BJ (cell line): ENCODE results near the gene FSTL4. TPM values are rescaled to one million over a fixed set of nuclear protein-coding genes. Genes with fewer than 3 reads are reported as not detected.

Source experiments
- CTCF ChIA-PET: fragments of 350-600 bp; formaldehyde crosslinking; extraction: SDS; loops from one replicate; lab custom pipeline; 2021; ENCODE audit warnings: antibody characterized with exemption, inconsistent platforms; lab: Yijun Ruan, JAX
- POLR2A ChIA-PET: fragments of 300-600 bp; sonication (Branson Sonifier 250); formaldehyde crosslinking; extraction: SDS; loops from one replicate; lab custom pipeline; 2021; ENCODE audit warnings: antibody characterized with exemption; lab: Charles Lee
- DNase-seq: peaks from one replicate; pipeline ENCODE4 v3.0.0-alpha.2; 2011; ENCODE audit warnings: low read depth
- H3K27me3 ChIP-seq: 2 replicates; pipeline ENCODE4 v1.6.0; 2011; ENCODE audit warnings: low read length; ENCODE audit not compliant: control insufficient read depth, insufficient read depth
- H3K36me3 ChIP-seq: 2 replicates; pipeline ENCODE4 v1.5.1; 2011; ENCODE audit warnings: low read length; ENCODE audit not compliant: control insufficient read depth, insufficient read depth
- H3K4me3 ChIP-seq: 2 replicates; pipeline ENCODE4 v1.5.1; 2011; ENCODE audit warnings: low read depth, mild to moderate bottlenecking, control low read depth, low read length
- polyA plus RNA-seq: library from polyadenylated mRNA; depleted of rRNA; stranded (reverse); fragments of >200 nt; gene quantifications from 2 replicates; pipeline ENCODE4 v1.2.3, GENCODE V29; 2011
- TF ChIP-seq, protein P1 (sequence below): IDR thresholded peaks from 2 replicates; pipeline ENCODE4 v1.5.1; 2011; ENCODE audit warnings: low read depth, mild to moderate bottlenecking, control low read depth, inconsistent platforms, low read length, moderate library complexity; ENCODE audit not compliant: insufficient read depth

FSTL4 gene
- polyA plus RNA-seq, 1 experiment: not detected

DNA sequence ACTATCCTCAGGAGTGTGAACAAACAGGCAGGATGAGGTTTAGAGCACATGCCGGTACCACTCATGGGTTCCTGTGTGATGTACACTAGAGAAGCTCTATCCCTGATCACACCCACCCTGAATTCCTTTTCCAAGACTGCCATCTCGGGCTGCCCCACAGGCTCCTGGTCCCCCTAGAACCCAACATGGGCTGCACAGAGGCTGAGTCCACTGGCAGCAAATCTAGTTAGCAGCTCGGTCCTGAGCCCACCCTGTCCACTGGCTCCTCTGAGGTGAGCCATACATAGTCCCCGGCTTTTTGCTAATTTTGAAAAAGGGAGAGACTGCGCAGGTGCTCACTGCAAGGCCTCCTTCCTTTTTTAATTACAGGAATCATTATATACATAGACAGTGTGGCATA, 227.0 kb downstream of the FSTL4 start:
- no peaks in the 10 kb centered on the region for H3K36me3 ChIP-seq
- TF ChIP-seq, protein P1, sequence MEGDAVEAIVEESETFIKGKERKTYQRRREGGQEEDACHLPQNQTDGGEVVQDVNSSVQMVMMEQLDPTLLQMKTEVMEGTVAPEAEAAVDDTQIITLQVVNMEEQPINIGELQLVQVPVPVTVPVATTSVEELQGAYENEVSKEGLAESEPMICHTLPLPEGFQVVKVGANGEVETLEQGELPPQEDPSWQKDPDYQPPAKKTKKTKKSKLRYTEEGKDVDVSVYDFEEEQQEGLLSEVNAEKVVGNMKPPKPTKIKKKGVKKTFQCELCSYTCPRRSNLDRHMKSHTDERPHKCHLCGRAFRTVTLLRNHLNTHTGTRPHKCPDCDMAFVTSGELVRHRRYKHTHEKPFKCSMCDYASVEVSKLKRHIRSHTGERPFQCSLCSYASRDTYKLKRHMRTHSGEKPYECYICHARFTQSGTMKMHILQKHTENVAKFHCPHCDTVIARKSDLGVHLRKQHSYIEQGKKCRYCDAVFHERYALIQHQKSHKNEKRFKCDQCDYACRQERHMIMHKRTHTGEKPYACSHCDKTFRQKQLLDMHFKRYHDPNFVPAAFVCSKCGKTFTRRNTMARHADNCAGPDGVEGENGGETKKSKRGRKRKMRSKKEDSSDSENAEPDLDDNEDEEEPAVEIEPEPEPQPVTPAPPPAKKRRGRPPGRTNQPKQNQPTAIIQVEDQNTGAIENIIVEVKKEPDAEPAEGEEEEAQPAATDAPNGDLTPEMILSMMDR: no peak
- DNase-seq: no peak
- ChIA-PET POLR2A (no interaction called here), CTCF (no interaction called here)
- no peak overlapping the region for H3K4me3 ChIP-seq
- no peaks in the 10 kb centered on the region for H3K27me3 ChIP-seq

DNA sequence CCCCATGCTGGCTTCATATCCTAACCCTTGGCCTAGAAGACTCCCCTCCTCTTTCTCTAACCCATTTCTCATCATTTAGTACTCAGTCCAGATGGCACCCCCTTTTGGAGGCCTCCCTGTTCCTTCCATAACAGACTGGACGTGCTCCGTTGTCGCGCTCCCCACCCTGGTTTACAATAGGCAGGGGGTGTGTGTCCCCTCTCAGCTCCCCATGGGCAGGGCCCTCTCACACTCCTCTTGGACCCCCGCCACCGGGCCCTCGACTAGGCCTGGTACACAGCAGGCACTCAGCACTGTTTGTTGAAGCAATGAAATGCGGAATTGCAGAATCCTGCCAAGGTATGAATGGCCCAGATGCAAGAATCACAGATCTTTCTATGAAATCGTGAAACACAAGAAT, 227.4 kb downstream of the FSTL4 start:
- DNase-seq: no peak
- H3K27me3 ChIP-seq: no peaks in the 10 kb centered on the region
- H3K36me3 ChIP-seq: no peaks in the 10 kb centered on the region
- no peak overlapping the region for H3K4me3 ChIP-seq
- ChIA-PET CTCF (no interaction called here), POLR2A (no interaction called here)
- TF ChIP-seq, protein P1: no peak

DNA sequence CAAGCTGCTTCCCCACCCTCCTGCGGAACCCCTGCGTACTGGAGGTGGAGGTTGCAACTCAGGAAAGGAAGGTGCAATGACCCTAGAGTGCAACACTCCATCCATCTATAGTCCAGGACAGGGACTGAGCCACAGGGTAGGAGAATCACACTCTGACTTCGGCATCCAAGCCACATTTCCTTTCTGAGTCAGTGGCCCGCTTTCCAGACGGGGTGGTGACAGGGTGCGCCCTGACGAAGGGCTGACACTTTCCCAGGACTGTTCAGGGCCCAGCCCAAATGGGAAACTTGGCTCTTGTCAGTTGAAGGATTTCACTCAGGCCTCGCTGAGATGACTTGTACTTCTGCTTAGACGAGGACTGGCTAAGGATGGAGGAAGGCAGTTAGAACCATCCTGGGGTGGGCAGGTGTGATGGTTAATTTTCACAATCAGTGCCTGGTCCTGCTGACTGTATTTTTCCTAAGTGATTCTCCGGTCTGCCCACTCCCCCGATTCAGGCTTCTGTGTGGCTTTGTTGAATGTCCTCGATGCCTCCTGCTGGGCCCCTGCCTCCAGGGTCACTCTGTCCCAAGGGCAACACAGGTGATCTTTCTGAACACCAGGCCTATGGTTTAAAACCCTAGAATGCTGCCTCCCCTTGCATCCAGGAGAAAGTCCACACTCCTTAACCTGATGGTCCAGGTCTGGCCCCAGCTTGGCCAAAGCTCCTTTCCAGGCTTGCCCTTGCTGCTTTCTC, 228.1 kb downstream of the FSTL4 start:
- TF ChIP-seq, protein P1: no peak
- ChIA-PET POLR2A (no interaction called here), CTCF (no interaction called here)
- Histone ChIP-seq H3K27me3 (no peaks in the 10 kb centered on the region), H3K4me3 (no peak overlapping the region), H3K36me3 (no peaks in the 10 kb centered on the region)
- DNase-seq: no peak

DNA sequence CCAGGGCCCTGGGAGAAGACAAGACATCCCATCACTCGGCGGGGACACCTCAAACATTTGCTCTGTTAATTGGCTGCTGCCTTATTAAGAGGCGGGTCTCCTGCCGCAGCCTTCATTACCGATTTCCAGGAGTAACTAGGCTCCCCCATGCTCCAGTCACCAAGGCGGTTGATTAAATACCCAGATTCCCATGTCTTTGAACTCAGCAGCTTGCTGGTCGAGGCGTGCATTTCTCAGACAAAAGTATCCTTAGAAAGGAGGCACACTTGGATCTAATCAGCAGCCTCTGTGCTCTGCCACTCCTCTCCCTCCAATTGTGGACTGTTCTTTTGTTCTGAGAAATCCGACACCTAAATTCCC, 228.8 kb downstream of the FSTL4 start:
- ChIA-PET CTCF (no interaction called here), POLR2A (no interaction called here)
- no peak for DNase-seq
- no peaks in the 10 kb centered on the region for H3K27me3 ChIP-seq
- H3K36me3 ChIP-seq: no peaks in the 10 kb centered on the region
- no peak overlapping the region for H3K4me3 ChIP-seq
- TF ChIP-seq, protein P1: no peak

DNA sequence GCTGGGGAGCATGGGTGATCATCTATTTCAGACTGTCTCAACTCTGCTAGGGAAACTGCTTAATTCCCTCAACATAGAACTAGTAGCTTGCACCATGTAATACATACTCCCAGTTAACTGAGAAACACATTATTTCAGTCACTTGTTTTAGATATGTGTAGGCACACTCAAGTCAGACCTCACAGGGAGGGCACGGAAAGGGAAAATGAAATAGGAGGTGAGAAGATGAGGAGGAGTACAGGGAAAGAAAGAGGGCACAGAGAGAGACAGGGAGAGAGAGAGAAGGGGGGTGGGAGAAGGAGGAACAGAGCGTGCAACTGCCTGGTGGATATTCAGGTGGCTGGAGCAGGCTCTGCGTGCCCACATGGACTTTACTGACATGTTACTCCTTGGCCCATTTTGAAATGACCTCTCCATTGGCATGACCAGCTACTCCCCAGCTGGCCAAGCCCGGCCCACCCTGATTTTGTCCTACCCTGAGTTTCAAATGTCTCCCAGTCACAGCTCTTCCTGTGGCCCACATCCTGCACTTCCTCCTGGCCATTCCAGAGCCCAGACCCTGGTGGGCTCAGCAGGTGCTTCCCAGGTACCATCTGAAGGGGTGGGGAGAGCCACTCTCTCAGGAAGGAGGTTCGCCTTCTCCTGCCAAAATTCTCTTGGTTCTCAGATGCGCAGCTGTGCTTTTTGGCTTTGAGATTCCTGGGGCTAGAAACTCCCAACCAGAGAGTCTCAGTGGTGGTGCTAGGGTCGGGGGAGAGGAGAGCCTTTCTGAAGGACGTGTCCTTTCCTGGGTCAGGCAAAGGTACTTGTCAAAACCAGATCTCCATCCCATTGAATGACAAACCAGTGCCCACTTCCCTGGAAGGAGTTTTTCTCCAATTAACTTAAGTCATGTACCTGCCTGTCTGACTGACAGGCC, 229.4 kb downstream of the FSTL4 start:
- no peak for DNase-seq
- Histone ChIP-seq H3K4me3 (no peak overlapping the region), H3K36me3 (no peaks in the 10 kb centered on the region), H3K27me3 (no peaks in the 10 kb centered on the region)
- TF ChIP-seq, protein P1: no peak
- ChIA-PET CTCF (no interaction called here), POLR2A (no interaction called here)
